Esophagus squamous epithelium (tissue), 4 donors: ENCODE results near the gene LTF.

Experiments
- CTCF ChIP-seq, 6 experiments: fragments of 450-650 bp in 4 of 6; fragments of 200-600 bp in 2 of 6; sonication (generic) in 2 of 6; IDR thresholded peaks; one replicate each; pipeline ENCODE4 v1.5.1; 2016 to 2019; ENCODE audit warnings: antibody characterized with exemption in 6 of 6, mild to moderate bottlenecking in 4 of 6, moderate library complexity in 4 of 6
- POLR2A ChIP-seq, 4 donors: fragments of 450-650 bp; IDR thresholded peaks; one replicate each; pipeline ENCODE4 v1.6.1; 2017; ENCODE audit warnings: antibody characterized with exemption in 4 of 4, mild to moderate bottlenecking in 4 of 4, moderate library complexity in 3 of 4

GRCh38 chr3:46512191-46512749 is 47.6 kb upstream of the LTF start:
- TF ChIP-seq CTCF (IDR thresholded peaks at IDR 0.05) = no peak
- TF ChIP-seq POLR2A (IDR thresholded peaks at IDR 0.05) = no peak
